Activated CD8-positive, alpha-beta memory T cell treated with anti-CD3 and anti-CD28 coated beads, Interleukin-2, amount 50 U/mL, for 24 hours (primary cell): ENCODE results near the gene SHISA5.

Source experiments
- DNase-seq: peaks from one replicate; pipeline ENCODE4 v3.0.0-alpha.2; 2020; ENCODE audit errors: extremely low read depth

The SHISA5 gene

DNA sequence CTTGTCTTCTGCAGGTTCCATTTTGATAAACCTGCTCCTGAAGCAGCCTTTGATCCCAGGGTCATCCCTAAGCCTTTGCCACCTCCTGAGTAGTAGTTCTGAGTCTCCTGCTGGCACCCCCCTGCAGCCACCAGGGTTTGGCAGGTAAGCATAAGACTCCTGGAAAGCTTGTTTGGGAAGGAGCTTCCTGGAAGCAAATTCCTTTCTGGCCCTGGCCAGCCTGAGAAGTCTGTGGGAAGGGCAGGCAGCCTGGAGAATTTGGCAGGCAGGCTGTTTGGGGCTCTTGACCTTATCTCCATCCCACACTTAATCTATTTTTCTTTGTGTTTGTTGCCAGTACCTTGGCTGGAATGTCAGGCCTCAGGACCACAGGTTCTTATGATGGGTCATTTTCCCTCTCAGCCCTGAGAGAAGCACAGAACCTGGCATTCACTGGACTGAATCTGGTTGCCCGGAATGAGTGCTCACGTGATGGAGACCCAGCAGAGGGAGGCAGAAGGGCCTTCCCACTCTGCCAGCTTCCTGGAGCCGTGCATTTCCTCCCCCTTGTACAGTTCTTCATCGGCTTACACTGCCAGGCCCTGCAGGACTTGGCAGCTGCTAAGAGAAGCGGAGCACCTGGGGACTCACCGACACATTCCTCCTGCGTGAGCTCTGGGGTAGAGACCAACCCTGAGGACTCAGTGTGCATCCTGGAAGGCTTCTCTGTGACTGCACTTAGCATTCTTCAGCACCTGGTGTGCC is 44.0 kb downstream of the SHISA5 start:
- no peak for DNase-seq

DNA sequence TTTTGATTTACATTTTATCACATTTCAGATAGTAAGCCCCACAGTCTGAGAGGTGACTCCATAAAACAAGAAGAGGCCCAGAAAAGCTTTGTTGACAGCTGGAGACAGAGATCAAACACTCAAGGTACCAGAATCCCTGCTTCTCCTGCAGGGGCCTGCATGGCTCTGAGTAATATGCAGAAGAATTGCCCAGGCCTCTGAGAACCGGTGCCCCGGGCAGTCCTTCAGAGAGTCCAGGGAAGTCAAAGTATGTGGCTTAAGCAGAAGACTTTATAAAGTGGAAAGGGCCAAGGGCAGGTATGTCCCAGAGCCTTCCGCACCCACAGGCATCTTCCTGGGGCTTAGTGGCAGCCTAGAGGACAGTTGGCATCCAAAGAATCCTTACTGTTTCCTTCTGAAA is 44.6 kb downstream of the SHISA5 start:
- DNase-seq, result no peak

DNA sequence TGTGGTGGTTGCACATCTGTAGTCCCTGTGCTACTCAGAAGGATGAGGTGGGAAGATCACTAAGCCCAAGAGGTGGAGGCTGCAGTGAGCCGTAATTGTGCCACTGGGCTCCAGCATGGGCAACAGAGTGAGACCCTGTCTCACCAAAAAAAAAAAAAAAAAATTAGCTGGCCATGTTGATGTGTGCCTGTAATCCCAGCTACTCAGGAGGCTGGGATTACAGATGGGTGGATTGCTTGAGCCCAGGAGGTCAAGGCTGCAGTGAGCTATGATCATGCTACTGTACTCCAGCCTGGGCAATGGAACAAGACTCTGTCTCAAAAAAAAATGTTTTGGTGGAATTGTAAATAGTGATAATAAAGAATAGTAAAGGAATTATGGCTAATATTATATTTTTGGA is 47.5 kb downstream of the SHISA5 start:
- DNase-seq, result no peak

DNA sequence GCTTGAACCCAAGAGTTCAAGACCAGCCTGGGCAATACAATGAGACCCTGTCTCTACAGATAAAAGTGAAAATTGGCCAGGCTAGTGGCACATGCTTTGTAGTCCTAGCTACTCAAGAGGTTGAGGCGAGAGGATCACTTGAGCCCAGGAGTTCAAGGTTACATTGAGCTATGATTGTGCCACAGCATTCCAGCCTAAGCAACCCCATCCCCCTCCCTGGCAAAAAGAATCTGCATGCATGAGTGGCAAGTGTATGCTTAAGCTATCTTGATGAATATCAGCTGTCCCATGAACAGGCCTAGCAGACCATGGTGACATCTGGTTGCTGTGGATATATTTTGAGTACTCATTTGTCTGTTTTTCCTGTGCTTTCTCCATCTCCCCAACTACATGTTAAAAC is 52.7 kb downstream of the SHISA5 start:
- no peak for DNase-seq

DNA sequence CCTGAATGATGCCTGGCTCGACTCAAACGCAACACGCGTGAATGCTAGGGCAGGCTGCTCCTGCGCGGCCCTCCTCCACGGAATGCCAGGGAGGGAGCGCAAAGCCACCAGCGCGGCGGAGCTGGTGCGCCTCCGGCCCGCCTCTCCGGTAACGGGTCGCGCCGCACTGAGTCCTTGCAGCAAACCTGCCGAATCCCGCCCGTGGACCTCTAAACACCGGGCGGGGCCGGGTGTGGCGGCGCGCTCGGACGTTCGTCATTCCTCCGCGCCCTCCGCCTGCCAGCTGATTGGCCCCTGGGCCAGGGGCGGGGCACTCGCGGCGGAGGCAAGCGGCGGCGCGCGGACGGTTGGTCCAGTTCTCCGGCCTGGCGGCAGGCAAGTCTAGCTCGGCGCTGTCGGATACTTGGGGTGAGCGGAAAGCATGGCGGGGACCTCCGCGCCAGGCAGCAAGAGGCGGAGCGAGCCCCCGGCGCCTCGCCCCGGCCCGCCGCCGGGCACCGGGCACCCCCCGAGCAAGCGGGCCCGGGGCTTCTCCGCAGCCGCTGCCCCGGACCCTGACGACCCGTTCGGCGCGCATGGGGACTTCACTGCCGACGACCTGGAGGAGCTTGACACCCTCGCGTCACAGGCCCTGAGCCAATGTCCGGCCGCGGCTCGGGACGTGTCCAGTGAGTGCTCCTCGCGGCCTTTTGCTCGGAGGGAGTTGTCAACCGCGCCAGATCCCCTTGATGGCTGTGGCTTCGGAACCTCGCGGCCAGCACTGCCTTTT is 57.4 kb downstream of the SHISA5 start, which contains the start of gene ATRIP:
Gene ATRIP, plus strand, starts transcription at position 313 of the 769 bp plus-strand sequence. Its CDS starts 109 bp downstream, at position 422.
- peak; percentile 62 for DNase-seq

DNA sequence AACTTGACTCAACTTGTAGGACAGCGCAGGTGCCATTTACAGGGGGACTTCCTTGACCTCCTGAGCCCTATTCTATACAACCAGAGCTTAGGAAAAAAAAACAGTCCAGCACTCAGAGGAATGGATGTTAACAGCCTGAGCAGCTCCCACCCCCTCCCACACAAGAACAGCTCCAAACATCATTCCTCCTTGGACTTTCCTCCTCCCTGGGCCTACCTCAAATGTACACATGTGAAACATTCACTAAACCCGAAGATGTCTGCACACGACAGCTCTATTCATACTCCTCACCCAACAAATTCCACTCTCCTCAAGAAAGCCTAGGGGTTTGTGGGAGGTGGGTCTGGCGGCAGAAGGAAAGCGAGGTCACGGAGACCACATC is 57.9 kb downstream of the SHISA5 start:
- DNase-seq, result no peak

DNA sequence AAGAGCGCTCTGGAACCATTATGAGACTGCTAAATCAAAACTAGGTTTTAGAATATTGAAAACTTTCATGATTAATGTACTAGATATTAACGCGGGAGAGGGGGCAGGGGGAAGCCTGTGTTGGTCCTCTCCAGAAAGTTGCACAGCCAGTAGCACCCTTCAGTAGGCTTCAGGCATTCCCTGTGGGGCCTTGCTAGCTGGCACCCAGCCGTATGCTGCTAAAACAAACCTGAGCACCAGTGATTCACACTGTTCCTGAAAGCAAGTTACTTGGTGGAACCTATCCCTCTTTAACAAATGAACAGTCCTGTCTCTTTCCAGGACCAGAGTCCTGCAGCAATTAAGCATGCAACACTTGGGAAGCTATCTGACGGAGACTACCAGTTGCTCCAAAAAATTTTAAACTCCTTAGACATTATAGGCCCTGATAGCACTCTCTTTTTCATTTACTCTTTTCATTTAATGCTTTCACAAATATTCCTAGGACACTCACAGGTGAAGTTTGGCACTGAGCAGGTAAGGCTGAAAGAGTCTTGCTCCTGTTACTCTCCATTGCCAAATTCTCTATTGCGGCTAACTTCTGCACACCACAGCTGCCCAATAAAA is 58.6 kb downstream of the SHISA5 start:
- no peak for DNase-seq

DNA sequence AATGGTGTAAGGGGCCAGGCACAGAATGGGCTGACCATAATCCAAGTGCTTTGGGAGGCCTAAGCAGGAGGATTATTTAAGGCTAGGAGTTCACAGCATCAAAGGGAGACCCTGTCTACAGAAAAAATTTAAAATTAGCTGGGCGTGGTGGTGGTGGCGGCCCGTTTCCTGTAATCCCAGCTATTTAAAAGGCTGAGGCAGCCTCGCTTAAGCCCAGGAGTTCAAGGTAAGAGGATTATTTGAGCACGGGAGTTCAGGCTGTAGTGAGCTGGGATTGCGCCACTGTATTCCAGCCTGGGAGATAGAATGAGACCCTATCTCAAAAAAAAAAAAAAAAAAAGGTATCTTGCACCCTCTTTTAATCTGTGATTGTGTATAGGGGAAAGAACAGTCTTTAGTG is 62.0 kb downstream of the SHISA5 start:
- DNase-seq, result no peak

DNA sequence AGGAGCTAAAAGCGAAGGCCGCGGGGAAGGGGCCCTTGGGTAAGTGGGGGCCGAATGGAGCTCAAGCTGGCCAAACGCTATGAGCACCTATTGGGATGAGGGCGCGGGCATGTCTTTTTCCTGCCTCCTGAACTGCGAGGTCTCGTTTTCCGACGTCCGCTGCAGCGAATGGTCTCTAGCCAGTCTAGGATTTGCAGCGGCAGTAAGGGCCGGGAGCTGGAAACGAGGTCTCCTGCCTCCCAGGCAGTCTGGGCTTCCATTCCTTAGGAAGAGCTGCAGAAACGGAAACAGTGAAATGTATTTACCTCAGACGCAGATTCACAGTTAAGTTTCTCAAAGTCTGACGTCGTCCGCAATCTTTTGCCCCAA is 63.4 kb downstream of the SHISA5 start:
- no peak for DNase-seq

DNA sequence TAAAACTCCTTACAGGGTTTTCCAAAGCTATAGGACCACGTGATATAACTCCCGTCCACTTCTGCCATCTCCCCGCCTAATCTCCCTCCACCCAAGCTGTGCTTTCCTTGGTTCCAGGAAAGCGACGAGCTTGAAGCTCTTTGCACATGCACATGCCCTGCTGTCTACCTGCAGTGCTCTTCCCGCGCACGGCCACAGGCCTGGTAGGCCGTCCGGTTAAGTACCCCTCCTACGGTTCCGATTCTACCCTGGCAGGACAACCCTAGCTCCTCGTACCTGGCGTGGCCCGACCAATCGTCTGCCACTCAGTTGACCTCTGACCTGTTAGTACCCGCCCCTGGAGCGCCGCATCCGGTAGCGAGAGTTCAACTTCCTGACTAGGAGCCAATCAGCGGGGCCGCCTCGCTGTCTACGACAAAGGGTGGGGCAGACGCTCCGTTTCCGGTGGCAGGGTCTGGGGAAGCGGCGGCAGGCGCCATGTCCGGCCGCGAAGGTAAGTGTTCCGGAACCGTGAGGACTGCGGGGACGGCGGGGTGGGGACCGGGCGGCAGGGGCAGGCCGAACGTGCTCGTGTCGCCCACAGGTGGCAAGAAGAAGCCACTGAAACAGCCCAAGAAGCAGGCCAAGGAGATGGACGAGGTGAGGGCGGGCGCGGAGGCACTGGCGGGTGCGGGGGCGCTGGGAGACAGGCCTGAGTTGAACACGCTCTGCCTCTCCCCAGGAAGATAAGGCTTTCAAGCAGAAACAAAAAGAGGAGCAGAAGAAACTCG is 64.0 kb downstream of the SHISA5 start, which contains the start of the genes CCDC51 and TMA7:
Gene CCDC51, minus strand, starts transcription at position 300 of the 770 bp plus-strand sequence. CDS start 4,991 bp downstream, outside the sequence.
Gene TMA7, plus strand, starts transcription at position 438 of the 770 bp plus-strand sequence. Its CDS starts 40 bp downstream, at position 478.
- peak; percentile 99 for DNase-seq

DNA sequence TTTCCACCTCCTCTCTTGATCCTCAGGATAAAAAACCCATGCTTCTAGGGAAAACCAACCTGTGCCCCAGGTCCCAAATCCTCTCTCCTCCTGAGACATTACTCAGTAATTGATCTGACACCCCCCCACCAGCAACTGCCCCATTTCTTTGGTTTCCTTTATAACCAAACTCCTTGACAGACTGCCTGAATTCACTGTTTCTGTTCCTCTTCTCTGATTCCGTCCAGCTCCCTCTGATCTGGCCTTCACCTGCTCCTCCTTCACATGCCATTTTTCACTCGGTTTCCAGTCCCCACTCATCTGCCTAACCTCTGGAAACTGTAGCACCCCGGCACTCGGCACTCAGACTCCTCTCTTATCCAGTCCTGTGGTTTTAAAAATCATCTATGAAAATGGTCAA is 66.2 kb downstream of the SHISA5 start:
- DNase-seq, result no peak

DNA sequence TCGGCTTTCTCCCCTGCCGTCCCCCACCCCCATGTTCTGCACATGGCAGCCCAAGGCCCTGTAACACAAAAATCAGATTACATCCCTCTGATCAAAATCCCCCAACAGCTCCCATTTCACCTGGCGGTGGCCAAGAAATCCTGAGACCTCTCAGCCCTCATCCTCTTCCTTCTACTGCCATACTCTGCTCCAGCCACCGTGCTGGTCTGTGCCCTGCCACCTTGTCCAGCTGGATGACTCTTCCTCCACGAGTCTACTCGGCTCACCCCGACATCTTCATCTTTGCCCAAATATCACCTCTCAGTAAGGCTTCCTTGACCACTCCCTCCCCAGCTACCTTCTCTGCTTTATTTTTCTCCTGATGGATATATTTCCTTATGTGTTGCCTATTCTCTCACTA is 67.1 kb downstream of the SHISA5 start:
- DNase-seq, result no peak

DNA sequence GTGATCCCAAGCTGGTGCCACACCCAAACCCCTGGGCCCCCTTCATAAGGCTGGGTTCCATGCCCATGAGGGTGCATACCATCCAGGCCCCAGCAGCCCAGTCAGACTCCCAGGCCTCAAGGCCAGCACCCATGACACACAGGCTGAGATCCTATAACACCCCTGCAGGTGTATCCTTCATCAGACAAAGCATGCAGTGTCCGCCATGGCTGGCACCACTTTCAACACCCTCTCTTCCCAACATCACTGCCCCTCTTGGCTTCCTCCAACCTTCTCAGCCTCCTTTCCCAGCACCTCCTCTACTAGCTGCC is 67.5 kb downstream of the SHISA5 start:
- no peak for DNase-seq

DNA sequence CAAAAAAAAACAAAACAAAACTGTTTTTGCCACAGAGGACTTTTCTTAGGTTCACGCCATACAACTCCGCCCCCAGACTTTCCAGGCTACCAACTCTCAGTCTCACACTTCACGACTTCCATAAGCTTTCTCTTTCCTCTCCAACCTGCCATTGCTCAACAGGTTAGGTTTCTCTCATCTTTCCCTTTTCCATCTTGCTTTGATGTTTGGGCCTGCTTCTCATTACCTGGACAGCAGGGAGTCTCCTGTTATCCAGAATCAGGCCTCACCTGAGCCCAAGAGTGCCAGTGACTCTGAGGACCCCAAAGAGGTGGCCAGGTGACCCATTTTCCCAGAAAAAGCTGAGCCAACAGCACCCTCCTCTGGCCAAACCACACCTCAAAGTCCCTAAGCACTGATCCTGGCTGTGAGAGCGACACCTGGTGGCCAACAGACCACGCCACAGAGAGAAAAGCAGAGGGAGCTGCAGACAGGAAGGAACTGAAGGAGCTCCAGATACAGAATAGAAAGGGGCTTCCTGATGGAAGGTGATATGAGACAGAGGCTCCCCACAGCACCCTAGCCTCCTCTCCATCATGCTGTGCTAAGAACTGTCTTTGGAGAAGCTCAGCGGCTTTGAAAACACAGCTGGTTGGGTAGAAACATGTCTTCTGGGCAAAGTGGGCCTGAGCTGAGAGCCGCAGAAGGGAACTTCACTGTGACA is 68.0 kb downstream of the SHISA5 start:
- DNase-seq, result peak; percentile 68

DNA sequence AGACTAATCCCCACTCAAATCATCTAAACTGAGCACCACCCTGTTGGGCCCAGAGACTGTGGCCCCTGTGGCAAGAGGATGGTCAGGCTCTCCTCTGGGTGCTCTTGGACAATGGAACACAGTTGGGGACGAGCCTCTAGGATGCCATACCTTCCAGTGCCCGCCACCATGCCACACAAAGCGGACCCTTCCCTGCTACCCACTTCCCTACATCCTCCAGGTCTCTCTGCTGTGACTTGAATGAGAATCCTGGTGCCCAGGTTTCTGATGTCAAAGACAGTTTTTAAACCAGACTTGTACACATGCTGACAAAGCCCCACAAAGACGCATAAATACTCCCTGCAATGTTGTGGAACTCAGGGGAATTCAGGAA is 68.8 kb downstream of the SHISA5 start:
- no peak for DNase-seq

DNA sequence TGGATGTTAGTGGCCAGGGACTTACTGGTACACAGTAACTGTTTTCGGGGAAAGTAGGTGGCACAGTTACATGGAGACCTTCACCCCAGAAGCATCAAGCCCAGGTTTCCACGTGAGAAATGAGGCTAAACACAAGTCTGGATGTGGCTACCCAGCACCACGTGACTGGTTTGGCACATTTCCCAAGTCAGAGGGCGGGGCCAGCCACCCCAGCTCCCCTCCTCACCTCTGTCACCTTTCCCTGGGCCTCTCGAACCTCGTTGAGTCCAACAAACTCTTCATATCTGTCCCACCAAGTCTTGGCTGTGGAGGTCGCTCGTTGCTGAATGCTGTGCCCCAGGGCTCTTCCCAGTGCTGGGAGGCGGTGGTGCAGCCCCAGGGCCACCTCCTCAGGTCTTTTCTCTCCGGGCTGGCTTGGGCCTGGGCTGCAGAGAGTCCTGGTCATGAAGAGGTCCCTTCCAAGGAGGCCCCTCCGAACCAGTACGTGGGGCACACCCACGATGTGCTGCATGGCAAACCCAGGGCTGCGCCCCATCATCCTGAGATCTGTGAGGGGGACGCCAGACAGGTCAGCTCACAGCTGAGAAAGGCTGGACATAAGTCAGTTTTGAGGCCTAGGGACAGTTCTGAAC is 69.3 kb downstream of the SHISA5 start:
- no peak for DNase-seq

DNA sequence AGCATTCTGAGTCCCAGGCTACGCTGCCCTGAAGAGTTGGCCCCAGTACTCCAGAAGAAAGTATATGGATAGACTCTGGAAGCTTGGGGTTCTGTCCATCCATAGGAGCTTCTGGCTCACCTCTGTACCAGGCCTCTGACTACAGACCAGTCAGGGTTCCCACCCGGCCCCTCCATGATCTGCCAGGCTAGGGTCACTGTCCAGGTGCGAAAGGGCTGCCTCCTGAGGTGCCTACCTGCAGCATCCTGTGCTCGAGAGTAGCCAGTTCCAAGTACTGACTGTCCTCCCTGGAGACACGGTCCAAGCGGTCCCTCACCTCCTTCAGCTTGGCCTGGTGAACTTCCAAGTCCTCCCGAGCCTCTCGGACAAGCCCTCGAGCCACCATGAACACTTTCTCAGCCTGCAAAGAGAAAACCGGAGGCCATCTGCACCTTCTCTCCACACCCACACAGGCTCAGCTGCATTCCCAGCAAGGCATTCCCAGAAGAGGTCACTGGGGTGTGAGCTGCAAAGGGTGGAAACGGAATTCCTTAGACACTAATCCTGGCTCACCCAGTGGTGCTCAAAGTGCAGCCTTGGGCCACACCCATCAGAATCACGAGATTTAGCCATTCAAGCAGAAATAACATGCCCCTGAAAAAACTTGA is 70.4 kb downstream of the SHISA5 start:
- DNase-seq, result no peak

DNA sequence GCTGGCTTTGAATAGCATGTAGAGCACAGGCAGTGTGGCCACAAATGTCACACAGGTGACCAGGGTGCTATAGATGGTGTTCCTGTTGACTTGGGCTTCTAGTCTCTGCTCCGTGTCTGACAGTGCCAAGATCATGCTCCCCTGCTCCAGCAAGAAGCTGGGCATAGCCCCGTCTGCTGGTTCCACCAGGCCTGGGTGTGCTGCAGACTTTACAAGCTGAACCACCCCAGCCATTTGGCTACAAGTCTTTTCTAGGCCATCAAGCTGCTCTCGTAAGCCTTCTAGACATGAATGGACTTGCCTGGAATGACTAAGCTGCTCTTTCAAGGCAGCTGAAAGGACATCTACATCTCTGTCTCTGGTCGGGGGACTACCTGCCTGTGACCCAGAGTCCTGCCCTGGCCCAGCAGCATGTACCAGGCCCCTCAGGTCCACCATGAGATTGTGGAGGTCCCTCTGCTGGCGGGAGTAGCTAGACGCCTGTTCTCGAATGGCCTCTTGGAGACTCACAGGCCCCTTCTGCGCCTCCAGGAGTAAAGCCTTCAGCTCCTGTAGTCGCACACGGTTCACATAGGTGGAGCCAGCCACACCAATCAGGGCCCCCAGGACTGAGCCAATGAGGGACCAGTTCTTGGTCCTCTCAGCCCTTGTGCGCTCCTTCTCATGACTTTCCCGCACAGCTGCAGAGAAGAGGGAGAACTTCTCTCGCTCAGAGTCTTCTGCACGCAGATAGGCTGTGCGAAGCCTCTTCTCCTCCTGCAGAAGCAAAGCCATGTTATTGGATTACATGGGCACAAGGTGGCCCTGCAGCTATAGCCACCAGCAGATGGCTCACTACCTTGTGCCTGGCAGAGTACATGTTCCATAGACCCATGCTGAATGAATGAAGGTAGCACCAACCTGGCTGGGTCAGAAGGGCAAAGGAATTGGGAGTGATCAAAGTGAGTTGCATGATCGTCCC is 71.3 kb downstream of the SHISA5 start:
- no peak for DNase-seq
